Measurements from ENCODE around the gene IRS2. TPM values are rescaled to one million over a fixed set of nuclear protein-coding genes. Genes with fewer than 3 reads are reported as not detected.

Gene IRS2
- total and polyA plus RNA-seq, 2 of the 8 experiments (the other 6 are each of a cell fraction or from before 2014, with no cell fraction given) = 2.6 to 17.0 TPM

- no peak for TF ChIP-seq CHD7 (IDR thresholded peaks at IDR 0.05; ENCODE audit: insufficient replicate concordance, low read length)
- no peak for TF ChIP-seq CHD1 (IDR thresholded peaks at IDR 0.05; ENCODE audit: low read depth, low read length)
- TF ChIP-seq CEBPB (IDR thresholded peaks at IDR 0.05; ENCODE audit: low read depth, low read length) = no peak
- TF ChIP-seq HDAC6 (IDR thresholded peaks at IDR 0.05; ENCODE audit: low read depth, low read length) = no peak
- TF ChIP-seq CREB1 (IDR thresholded peaks at IDR 0.05) = no peak
- TF ChIP-seq JUN (IDR thresholded peaks at IDR 0.05; ENCODE audit: low read depth, low read length) = no peak
- TF ChIP-seq, protein P1, sequence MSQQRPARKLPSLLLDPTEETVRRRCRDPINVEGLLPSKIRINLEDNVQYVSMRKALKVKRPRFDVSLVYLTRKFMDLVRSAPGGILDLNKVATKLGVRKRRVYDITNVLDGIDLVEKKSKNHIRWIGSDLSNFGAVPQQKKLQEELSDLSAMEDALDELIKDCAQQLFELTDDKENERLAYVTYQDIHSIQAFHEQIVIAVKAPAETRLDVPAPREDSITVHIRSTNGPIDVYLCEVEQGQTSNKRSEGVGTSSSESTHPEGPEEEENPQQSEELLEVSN (IDR thresholded peaks at IDR 0.05) = no peak
- TF ChIP-seq SP2 (IDR thresholded peaks at IDR 0.05; ENCODE audit: low read length) = no peak
- TF ChIP-seq SP1 (IDR thresholded peaks at IDR 0.05; ENCODE audit: low read depth, low read length) = no peak
- no peak for TF ChIP-seq TCF12 (IDR thresholded peaks at IDR 0.05; ENCODE audit: low read depth, low read length)
Observed at GRCh38 chr13:109730812-109731335, 55.5 kb downstream of the IRS2 start (continued).

Data from H1 (cell line).